Spleen (tissue), 11 donors: ENCODE measurements around the gene AP2M1. TPM values are rescaled to one million over a fixed set of nuclear protein-coding genes. Genes with fewer than 3 reads are reported as not detected.

Source experiments
- DNase-seq: peaks from one replicate; pipeline ENCODE4 v3.0.0-alpha.2; 2020
- H3K27ac ChIP-seq, 8 donors: fragments of 200-600 bp; sonication (generic) in 7 of 8; 1 replicate in 4 of 8; 2 replicates in 4 of 8; pipeline versions ENCODE4 v1.5.0 to v1.8.0; 2016 to 2021; ENCODE audit warnings: inconsistent platforms in 4 of 8, mild to moderate bottlenecking in 4 of 8, moderate library complexity in 1 of 8
- H3K27me3 ChIP-seq, 7 donors: fragments of 200-600 bp; sonication (generic) in 6 of 7; replicated peaks in 1 of 7; 1 replicate in 4 of 7; 2 replicates in 3 of 7; pipeline versions ENCODE4 v1.5.0 to v1.8.0; 2016 to 2021; ENCODE audit warnings: inconsistent platforms in 3 of 7, mild to moderate bottlenecking in 1 of 7
- H3K36me3 ChIP-seq, 6 donors: fragments of 200-600 bp; sonication (generic) in 5 of 6; 1 replicate in 4 of 6; 2 replicates in 2 of 6; pipeline versions ENCODE4 v1.5.0 to v1.8.0; 2016 to 2021; ENCODE audit warnings: inconsistent platforms in 2 of 6
- H3K4me1 ChIP-seq, 6 donors: fragments of 200-600 bp; sonication (generic) in 5 of 6; 1 replicate in 3 of 6; 2 replicates in 3 of 6; pipeline versions ENCODE4 v1.5.0 to v1.8.0; 2016 to 2021; ENCODE audit warnings: inconsistent platforms in 3 of 6
- H3K4me3 ChIP-seq, 8 donors: fragments of 200-600 bp; sonication (generic) in 7 of 8; 1 replicate in 4 of 8; 2 replicates in 4 of 8; pipeline versions ENCODE4 v1.5.0 to v1.8.0; 2016 to 2021; ENCODE audit warnings: inconsistent platforms in 4 of 8, mild to moderate bottlenecking in 4 of 8, moderate library complexity in 2 of 8
- H3K9me3 ChIP-seq, 8 donors: fragments of 200-600 bp; sonication (generic) in 7 of 8; 1 replicate in 4 of 8; 2 replicates in 4 of 8; pipeline versions ENCODE4 v1.5.0 to v1.8.0; 2016 to 2021; ENCODE audit warnings: inconsistent platforms in 4 of 8
- CTCF ChIP-seq, 11 experiments: fragments of 200-600 bp in 7 of 11; fragments of 450-650 bp in 4 of 11; sonication (generic) in 4 of 11; IDR thresholded peaks in 8 of 11; conservative IDR thresholded peaks in 3 of 11; 1 replicate in 7 of 11; 2 replicates in 4 of 11; pipeline versions ENCODE4 v1.4.0 to v1.8.0; 2016 to 2021; ENCODE audit warnings: antibody characterized with exemption in 11 of 11, inconsistent platforms in 4 of 11, mild to moderate bottlenecking in 1 of 11
- POLR2A ChIP-seq, 3 donors: fragments of 450-650 bp; IDR thresholded peaks; one replicate each; pipeline ENCODE4 v1.5.1; 2017; ENCODE audit warnings: antibody characterized with exemption in 3 of 3, mild to moderate bottlenecking in 1 of 3
- POLR2AphosphoS5 ChIP-seq, 3 donors: sonication (generic); formaldehyde crosslinking; IDR thresholded peaks; one replicate each; pipeline ENCODE4 v1.5.1; 2017; ENCODE audit warnings: antibody characterized with exemption in 3 of 3
- WGBS, 5 donors: extraction: QIAGEN DNeasy Blood & Tissue Kit in 3 of 5; methylation state at CpG; one replicate each; pipeline versions ENCODE4 v1.1.5 to v1.1.7; 2013 to 2018; 5-methylcytosine and 5-hydroxymethylcytosine counted together
- intact Hi-C: fragments of 100-400 bp; cut with DNase I; formaldehyde crosslinking; loops from one replicate; pipeline ENCODE4 v1.15.0; 2023; ENCODE audit warnings: low total_unique reads
- polyA plus RNA-seq, 3 donors: library from polyadenylated mRNA; stranded (reverse); fragments of 200-250 nt; gene quantifications; one replicate each; pipeline ENCODE4 v1.2.1, GENCODE V29; 2013
- total RNA-seq, 7 donors: library from RNA; depleted of rRNA in 3 of 7; stranded (reverse); fragments of >200 nt in 3 of 7; fragmentation: NEBNext Ultra II Directional in 4 of 7; extraction: Animal tissue kit (Norgen Biotek cat#: 25700) in 4 of 7; gene quantifications; one replicate each; pipeline versions ENCODE4 v1.1.0 to v1.2.1, GENCODE V29; 2016 to 2021
- donor health status: healthy with polysubstance abuse.
- donor health status: DM: no; HTN: no; CAD: no; lungs with moderate emphysema.
- donor health status: DM: no; HTN: no; CAD: no.
- donor health status: Bipolar disorder and iron deficiency.
- donor health status: healthy.
- donor health status: DM: no; HTN: no; CAD: no.
- donor health status: DM: yes; HTN: yes; CAD: no.

Gene AP2M1
- total and polyA plus RNA-seq, 10 donors: 98.7 to 254 (median 195) TPM

GRCh38 chr3:184233127-184233843 is 58.6 kb downstream of the AP2M1 start:
- TF ChIP-seq POLR2AphosphoS5 (IDR thresholded peaks at IDR 0.05) (no peak), CTCF (IDR thresholded peaks at IDR 0.05 in 8 of 11, conservative IDR thresholded peaks at IDR 0.05 in 3 of 11) (no peak), POLR2A (IDR thresholded peaks at IDR 0.05) (no peak)
- Histone ChIP-seq H3K27me3 (peaks cover 4 to 83% (median 43%) of the 10 kb centered on the region in 7 donors), H3K27ac (no peak overlapping the region), H3K9me3 (no peaks in the 10 kb centered on the region), H3K36me3 (no peaks in the 10 kb centered on the region), H3K4me1 (peaks cover 8 to 28% (median 25%) of the 10 kb centered on the region in 6 donors), H3K4me3 (no peak overlapping the region)
- WGBS, 5 donors: 84 to 90% (median 89%) methylated on average over 13 to 23 of the region's 23 CpGs
- intact Hi-C loops: no loop called here
- no peak for DNase-seq

Other genes starting within 250 kb of the AP2M1 start
- gene ABCC5, start 157.0 kb upstream of the AP2M1 start, total RNA-seq: 100 to 1,000 TPM in 1 of 7 donors, 10 to 100 TPM in 6; 44.4 to 112 (median 71.9) TPM
- gene ABCC5, start 157.0 kb upstream of the AP2M1 start, polyA plus RNA-seq: 10 to 100 TPM; 19.6 to 33.5 (median 25.8) TPM
- not detected for gene HTR3D, start 143.1 kb upstream of the AP2M1 start, total RNA-seq
- gene HTR3D, start 143.1 kb upstream of the AP2M1 start, polyA plus RNA-seq: not detected
- not detected for gene HTR3C, start 121.8 kb upstream of the AP2M1 start, total RNA-seq
- gene HTR3C, start 121.8 kb upstream of the AP2M1 start, polyA plus RNA-seq: not detected
- not detected for gene HTR3E, start 77.8 kb upstream of the AP2M1 start, total RNA-seq
- not detected for gene HTR3E, start 77.8 kb upstream of the AP2M1 start, polyA plus RNA-seq
- gene EIF2B5, start 39.5 kb upstream of the AP2M1 start, total RNA-seq: 10 to 100 TPM; 40.4 to 50.7 (median 46.3) TPM
- gene EIF2B5, start 39.5 kb upstream of the AP2M1 start, polyA plus RNA-seq: 10 to 100 TPM; 40.4 to 55.7 (median 52.8) TPM
- gene DVL3, start 19.5 kb upstream of the AP2M1 start, total RNA-seq: 10 to 100 TPM; 40.3 to 67.3 (median 54.2) TPM
- gene DVL3, start 19.5 kb upstream of the AP2M1 start, polyA plus RNA-seq: 10 to 100 TPM; 12.3 to 28.2 (median 15.8) TPM
- 10 to 100 TPM; 46.4 to 90.7 (median 69.8) TPM for gene ABCF3, start 11.3 kb downstream of the AP2M1 start, total RNA-seq
- gene ABCF3, start 11.3 kb downstream of the AP2M1 start, polyA plus RNA-seq: 10 to 100 TPM; 35.3 to 67.3 (median 61.2) TPM
- gene VWA5B2, start 54.7 kb downstream of the AP2M1 start, total RNA-seq: under 1 TPM in 2 of 7 donors, not detected in 5; 0.28 to 0.68 TPM
- under 1 TPM; 0.02 to 0.08 (median 0.03) TPM for gene VWA5B2, start 54.7 kb downstream of the AP2M1 start, polyA plus RNA-seq
- 10 to 100 TPM; 21.1 to 59.0 (median 28.2) TPM for gene ALG3, start 74.1 kb downstream of the AP2M1 start, total RNA-seq
- gene ALG3, start 74.1 kb downstream of the AP2M1 start, polyA plus RNA-seq: 10 to 100 TPM; 18.7 to 23.9 (median 22.8) TPM
- 1 to 10 TPM; 1.2 to 5.4 (median 3.0) TPM for gene EEF1AKMT4, start 74.8 kb downstream of the AP2M1 start, total RNA-seq
- 1 to 10 TPM; 1.6 to 3.7 (median 3.5) TPM for gene EEF1AKMT4, start 74.8 kb downstream of the AP2M1 start, polyA plus RNA-seq
- gene CAMK2N2, start 86.7 kb downstream of the AP2M1 start, total RNA-seq: under 1 TPM in 1 of 7 donors, not detected in 6; 0.35 TPM
- under 1 TPM in 1 of 3 donors, not detected in 2; 0.08 TPM for gene CAMK2N2, start 86.7 kb downstream of the AP2M1 start, polyA plus RNA-seq
- gene ECE2, start 101.2 kb downstream of the AP2M1 start, total RNA-seq: not detected
- gene ECE2, start 101.2 kb downstream of the AP2M1 start, polyA plus RNA-seq: not detected
- 100 to 1,000 TPM; 130 to 191 (median 142) TPM for gene PSMD2, start 124.4 kb downstream of the AP2M1 start, total RNA-seq
- 10 to 100 TPM; 53.8 to 94.7 (median 62.4) TPM for gene PSMD2, start 124.4 kb downstream of the AP2M1 start, polyA plus RNA-seq
- gene EIF4G1, start 139.8 kb downstream of the AP2M1 start, total RNA-seq: 100 to 1,000 TPM; 191 to 294 (median 247) TPM
- 100 to 1,000 TPM in 1 of 3 donors, 10 to 100 TPM in 2; 83.4 to 136 (median 84.2) TPM for gene EIF4G1, start 139.8 kb downstream of the AP2M1 start, polyA plus RNA-seq
- 10 to 100 TPM; 12.9 to 24.6 (median 15.6) TPM for gene FAM131A, start 162.7 kb downstream of the AP2M1 start, total RNA-seq
- gene FAM131A, start 162.7 kb downstream of the AP2M1 start, polyA plus RNA-seq: 10 to 100 TPM in 1 of 3 donors, 1 to 10 TPM in 2; 6.5 to 12.4 (median 6.8) TPM
- gene CLCN2, start 186.8 kb downstream of the AP2M1 start, total RNA-seq: 1 to 10 TPM; 2.8 to 6.4 (median 3.8) TPM
- gene CLCN2, start 186.8 kb downstream of the AP2M1 start, polyA plus RNA-seq: 1 to 10 TPM; 1.6 to 4.2 (median 2.1) TPM
- 100 to 1,000 TPM in 1 of 7 donors, 10 to 100 TPM in 6; 42.5 to 109 (median 55.9) TPM for gene POLR2H, start 186.9 kb downstream of the AP2M1 start, total RNA-seq
- 100 to 1,000 TPM in 2 of 3 donors, 10 to 100 TPM in 1; 92.6 to 139 (median 114) TPM for gene POLR2H, start 186.9 kb downstream of the AP2M1 start, polyA plus RNA-seq
- gene THPO, start 203.4 kb downstream of the AP2M1 start, total RNA-seq: 1 to 10 TPM in 2 of 7 donors, under 1 TPM in 4, not detected in 1; 0.23 to 1.8 (median 0.74) TPM
- gene THPO, start 203.4 kb downstream of the AP2M1 start, polyA plus RNA-seq: under 1 TPM; 0.11 to 0.42 (median 0.17) TPM
- 10 to 100 TPM; 10.8 to 26.5 (median 16.1) TPM for gene CHRD, start 205.2 kb downstream of the AP2M1 start, total RNA-seq
- 10 to 100 TPM in 1 of 3 donors, 1 to 10 TPM in 2; 5.2 to 19.6 (median 7.0) TPM for gene CHRD, start 205.2 kb downstream of the AP2M1 start, polyA plus RNA-seq